ENCODE data around the gene SALL3. TPM values are rescaled to one million over a fixed set of nuclear protein-coding genes. Genes with fewer than 3 reads are reported as not detected.

The SALL3 gene
- total RNA-seq, 4 donors from 2014 or later, result 0.16 TPM; not detected in 3

- no peaks in the 10 kb centered on the region for H3K36me3 ChIP-seq
- in situ Hi-C loops (cut with MboI; ENCODE audit: low pct_ligation_motif_present in 1 of 4, low pct_unique_long_range_greater_than_20kb in 1 of 4, low sequenced_read_pairs in 3 of 4), result no loop called here
- no peaks in the 10 kb centered on the region for H3K4me1 ChIP-seq
- intact Hi-C loops (cut with DNase I; ENCODE audit: low total_unique reads), result no loop called here
- no peak for TF ChIP-seq POLR2A (IDR thresholded peaks at IDR 0.05)
- no peak for TF ChIP-seq EP300 (IDR thresholded peaks at IDR 0.05; ENCODE audit: low read depth)
- no peak for TF ChIP-seq CTCF (IDR thresholded peaks at IDR 0.05)
- TF ChIP-seq POLR2AphosphoS5 (IDR thresholded peaks at IDR 0.05), result no peak
- 97% methylated on average over 37 of the region's 37 CpGs; no CpG with 5 or more reads in 1 of the 2 donors for WGBS, 2 donors (ENCODE audit: low coverage in 1 of 2)
- DNase-seq, result no peak
- no peak overlapping the region for H3K4me3 ChIP-seq
- H3K27ac ChIP-seq, result no peak overlapping the region
- no peaks in the 10 kb centered on the region for H3K9me3 ChIP-seq
- H3K27me3 ChIP-seq, result peaks cover 12% of the 10 kb centered on the region
Measured at GRCh38 chr18:78994000-78994399, 14.4 kb downstream of the SALL3 start.

- intact Hi-C loops (cut with DNase I; ENCODE audit: low total_unique reads) (no loop called here), in situ Hi-C loops (cut with MboI; ENCODE audit: low pct_ligation_motif_present in 1 of 4, low pct_unique_long_range_greater_than_20kb in 1 of 4, low sequenced_read_pairs in 3 of 4) (no loop called here)
- DNase-seq, result no peak
- Histone ChIP-seq H3K27ac (no peak overlapping the region), H3K27me3 (peaks cover 7% of the 10 kb centered on the region), H3K9me3 (no peaks in the 10 kb centered on the region), H3K4me3 (no peak overlapping the region), H3K4me1 (no peaks in the 10 kb centered on the region), H3K36me3 (no peaks in the 10 kb centered on the region)
- 95% methylated on average over 30 of the region's 38 CpGs; no CpG with 5 or more reads in 1 of the 2 donors for WGBS, 2 donors (ENCODE audit: low coverage in 1 of 2)
- TF ChIP-seq POLR2A (IDR thresholded peaks at IDR 0.05) (no peak), EP300 (IDR thresholded peaks at IDR 0.05; ENCODE audit: low read depth) (no peak), CTCF (IDR thresholded peaks at IDR 0.05) (no peak), POLR2AphosphoS5 (IDR thresholded peaks at IDR 0.05) (no peak)
Measured at GRCh38 chr18:78994531-78994930, 14.9 kb downstream of the SALL3 start.

GRCh38 chr18:78994977-78995582 is 15.5 kb downstream of the SALL3 start:
- no peak for DNase-seq
- no peak overlapping the region for H3K4me3 ChIP-seq
- WGBS, 2 donors (ENCODE audit: low coverage in 1 of 2), result 96% methylated on average over 34 of the region's 44 CpGs; no CpG with 5 or more reads in 1 of the 2 donors
- TF ChIP-seq POLR2A (IDR thresholded peaks at IDR 0.05) (no peak), CTCF (IDR thresholded peaks at IDR 0.05) (no peak), POLR2AphosphoS5 (IDR thresholded peaks at IDR 0.05) (no peak), EP300 (IDR thresholded peaks at IDR 0.05; ENCODE audit: low read depth) (no peak)
- intact Hi-C loops (cut with DNase I; ENCODE audit: low total_unique reads), result no loop called here
- no peaks in the 10 kb centered on the region for H3K4me1 ChIP-seq
- in situ Hi-C loops (cut with MboI; ENCODE audit: low pct_ligation_motif_present in 1 of 4, low pct_unique_long_range_greater_than_20kb in 1 of 4, low sequenced_read_pairs in 3 of 4), result no loop called here
- H3K27me3 ChIP-seq, result peaks cover 2% of the 10 kb centered on the region
- H3K36me3 ChIP-seq, result no peaks in the 10 kb centered on the region
- H3K27ac ChIP-seq, result no peak overlapping the region
- H3K9me3 ChIP-seq, result no peaks in the 10 kb centered on the region

- no peak overlapping the region for H3K27ac ChIP-seq
- no peaks in the 10 kb centered on the region for H3K9me3 ChIP-seq
- intact Hi-C loops (cut with DNase I; ENCODE audit: low total_unique reads) (no loop called here), in situ Hi-C loops (cut with MboI; ENCODE audit: low pct_ligation_motif_present in 1 of 4, low pct_unique_long_range_greater_than_20kb in 1 of 4, low sequenced_read_pairs in 3 of 4) (no loop called here)
- H3K27me3 ChIP-seq, result peaks cover 5% of the 10 kb centered on the region
- no peak overlapping the region for H3K4me3 ChIP-seq
- TF ChIP-seq EP300 (IDR thresholded peaks at IDR 0.05; ENCODE audit: low read depth), result no peak
- TF ChIP-seq CTCF (IDR thresholded peaks at IDR 0.05), result no peak
- TF ChIP-seq POLR2AphosphoS5 (IDR thresholded peaks at IDR 0.05), result no peak
- TF ChIP-seq POLR2A (IDR thresholded peaks at IDR 0.05), result no peak
- WGBS, 2 donors (ENCODE audit: low coverage in 1 of 2), result 84% methylated on average over 22 of the region's 22 CpGs; no CpG with 5 or more reads in 1 of the 2 donors
- H3K36me3 ChIP-seq, result no peaks in the 10 kb centered on the region
- no peaks in the 10 kb centered on the region for H3K4me1 ChIP-seq
- no peak for DNase-seq
Measured at GRCh38 chr18:78995740-78996395, 16.2 kb downstream of the SALL3 start.
